GM19463 (cell line): ENCODE measurements around the gene GOLGA2.

ENCODE experiments used
- ATAC-seq: cut with Tn5 transposase; IDR thresholded peaks from one replicate; pipeline ENCODE4 v1.9.1; 2021; ENCODE audit warnings: mild to moderate bottlenecking, moderate library complexity; ENCODE audit not compliant: unreplicated experiment

Gene GOLGA2

GRCh38 chr9:128257907-128258306, 17.9 kb downstream of the GOLGA2 start:
- ATAC-seq = no peak

- ATAC-seq = no peak
Observed at GRCh38 chr9:128257086-128257825, 18.6 kb downstream of the GOLGA2 start.

- no peak for ATAC-seq
Observed at GRCh38 chr9:128254855-128255759, 20.7 kb downstream of the GOLGA2 start.

- no peak for ATAC-seq
Observed at GRCh38 chr9:128254362-128254761, 21.4 kb downstream of the GOLGA2 start.

- ATAC-seq = no peak
Observed at GRCh38 chr9:128253991-128254346, 21.8 kb downstream of the GOLGA2 start.

GRCh38 chr9:128253140-128253990, 22.4 kb downstream of the GOLGA2 start:
- no peak for ATAC-seq

- ATAC-seq = no peak
Observed at GRCh38 chr9:128252317-128253139, 23.3 kb downstream of the GOLGA2 start.

GRCh38 chr9:128251732-128252100, 24.1 kb downstream of the GOLGA2 start:
- no peak for ATAC-seq

- peak; percentile 7 for ATAC-seq
Observed at GRCh38 chr9:128250839-128251731, 24.7 kb downstream of the GOLGA2 start.

- ATAC-seq = peak; percentile 89
Observed at GRCh38 chr9:128249908-128250838, 25.6 kb downstream of the GOLGA2 start.

- ATAC-seq = no peak
Observed at GRCh38 chr9:128249558-128249907, 26.3 kb downstream of the GOLGA2 start.

- no peak for ATAC-seq
Observed at GRCh38 chr9:128247226-128247803, 28.5 kb downstream of the GOLGA2 start.

GRCh38 chr9:128246471-128246870, 29.3 kb downstream of the GOLGA2 start:
- no peak for ATAC-seq

GRCh38 chr9:128245421-128246151, 30.2 kb downstream of the GOLGA2 start:
- no peak for ATAC-seq

- ATAC-seq = no peak
Observed at GRCh38 chr9:128244837-128245231, 31.0 kb downstream of the GOLGA2 start.

GRCh38 chr9:128244091-128244836, 31.5 kb downstream of the GOLGA2 start:
- ATAC-seq = no peak
